Measurements from ENCODE around the gene CMTM3.
"Not testable (repeated sequence)": the region's sequence is repeated elsewhere in the genome, so short reads cannot be mapped to it uniquely, and the experiment has no call there.

Gene CMTM3

DNA sequence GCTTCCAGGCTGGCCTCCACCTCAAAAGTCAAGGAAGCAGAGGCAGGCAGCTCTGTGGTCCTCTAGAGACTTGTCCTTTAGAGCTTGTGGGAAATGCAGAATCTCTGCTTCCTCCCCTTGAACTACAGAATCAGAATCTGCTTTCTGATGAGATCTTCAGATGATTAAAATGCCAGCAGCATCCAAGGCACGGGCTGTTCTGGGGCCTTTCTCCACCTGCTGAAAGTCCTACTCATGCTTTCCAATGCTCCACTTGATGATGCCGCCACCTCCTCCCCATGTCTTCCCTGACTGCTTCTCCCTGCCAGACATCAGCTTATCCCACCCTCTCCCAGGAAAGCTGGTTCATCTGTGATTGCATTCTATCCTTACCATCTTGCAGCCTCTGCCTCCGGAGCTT, 33.3 kb downstream of the CMTM3 start:
- no peak for FAIRE-seq

DNA sequence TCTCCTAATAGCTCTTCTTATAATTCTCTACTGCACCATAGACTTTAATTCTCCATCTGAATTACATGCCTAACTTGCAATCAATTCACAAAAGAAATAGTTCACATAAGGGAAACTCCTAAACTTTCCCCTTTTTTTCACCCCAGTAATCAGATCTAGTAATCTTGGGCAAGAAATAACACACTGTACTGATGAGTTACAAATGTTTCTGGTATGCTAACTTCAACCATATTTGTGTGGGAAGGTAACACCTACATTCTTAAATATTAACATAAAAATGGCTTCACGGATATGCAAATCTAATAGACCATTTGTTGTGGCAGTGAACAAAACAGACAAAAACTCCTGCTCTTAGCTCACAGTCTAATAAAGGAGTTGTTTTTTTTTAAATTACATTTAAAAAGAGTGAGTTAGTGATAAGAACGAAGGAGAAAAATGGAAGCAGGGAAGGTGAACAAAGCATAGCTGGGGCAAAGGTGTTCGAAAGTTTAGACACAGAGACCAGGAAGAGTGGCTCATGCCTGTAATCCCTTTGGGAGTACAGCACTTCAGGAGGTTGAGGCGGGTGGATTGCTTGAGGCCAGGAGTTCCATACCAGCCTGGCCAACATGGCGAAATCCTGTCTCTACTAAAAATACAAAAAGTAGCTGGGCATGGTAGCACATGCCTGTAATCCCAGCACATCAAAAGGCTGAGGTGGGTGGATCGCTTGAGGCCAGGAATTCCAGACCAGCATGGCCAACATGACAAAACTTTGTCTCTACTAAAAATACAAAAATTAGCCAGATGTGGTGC, 34.8 kb downstream of the CMTM3 start:
- FAIRE-seq, result no peak

DNA sequence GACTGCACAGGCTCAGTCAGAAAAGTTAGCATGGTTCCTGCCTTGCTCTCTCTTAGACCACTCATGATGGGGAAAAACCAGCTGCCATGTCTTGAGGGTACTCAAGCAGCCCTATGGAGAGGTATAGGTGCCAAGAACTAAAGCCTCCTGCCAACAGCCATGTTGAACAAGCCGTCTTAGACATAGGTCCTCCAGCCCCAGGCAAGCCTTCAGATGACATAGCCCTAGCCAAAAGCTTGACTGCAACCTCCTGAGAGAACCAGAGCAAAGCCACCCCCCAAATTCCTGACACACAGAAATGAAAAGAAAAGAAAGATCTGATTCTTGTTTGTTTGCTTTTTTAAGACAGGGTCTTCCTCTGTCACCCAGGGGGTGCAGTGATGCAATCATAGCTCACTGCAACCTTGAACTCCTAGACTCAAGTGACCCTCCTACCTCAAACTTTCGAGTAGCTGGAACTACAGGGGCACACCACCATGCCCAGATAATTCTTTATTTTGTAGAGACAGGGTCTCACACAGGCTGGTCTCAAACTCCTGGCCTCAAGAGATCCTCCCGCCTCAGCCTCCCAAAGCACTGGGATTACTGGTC, 36.3 kb downstream of the CMTM3 start:
- no peak for FAIRE-seq

DNA sequence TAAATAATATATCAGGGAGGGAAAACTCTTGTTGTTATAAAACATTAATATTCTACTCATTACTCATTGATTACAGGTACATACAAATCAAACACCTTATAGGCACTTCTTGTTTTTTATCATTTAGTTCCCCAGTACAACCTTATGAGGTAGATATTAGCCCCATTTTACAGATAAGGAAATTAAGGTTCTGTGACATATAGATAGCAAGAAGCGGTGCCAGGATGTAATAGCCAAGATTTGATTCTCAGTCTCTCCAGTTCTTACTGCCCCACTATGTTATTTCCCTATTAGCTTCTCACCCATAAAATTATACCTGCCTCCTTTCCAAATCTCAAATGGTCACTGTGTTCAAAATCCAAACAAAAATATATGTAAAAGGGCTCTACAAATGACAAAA, 36.9 kb downstream of the CMTM3 start:
- FAIRE-seq, result no peak

DNA sequence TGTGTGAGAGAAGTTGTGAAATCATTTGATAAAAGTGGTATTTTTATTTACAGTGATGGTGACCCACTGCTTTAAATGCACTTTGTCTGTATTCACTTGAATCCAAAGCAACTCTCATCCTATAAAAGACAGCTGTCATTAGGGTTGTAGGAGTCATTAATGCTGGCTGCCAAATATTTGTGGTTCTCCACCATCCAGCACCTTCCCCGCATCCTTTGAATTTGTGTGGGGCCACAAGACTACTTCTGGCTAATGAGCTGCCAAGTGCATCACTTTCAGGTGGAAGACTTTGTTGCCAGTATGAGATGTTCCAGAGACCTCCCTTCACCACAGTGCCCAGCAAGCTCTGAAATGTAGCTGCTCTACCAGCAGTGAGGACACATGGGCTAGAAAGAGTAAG, 43.4 kb downstream of the CMTM3 start:
- FAIRE-seq, result no peak

DNA sequence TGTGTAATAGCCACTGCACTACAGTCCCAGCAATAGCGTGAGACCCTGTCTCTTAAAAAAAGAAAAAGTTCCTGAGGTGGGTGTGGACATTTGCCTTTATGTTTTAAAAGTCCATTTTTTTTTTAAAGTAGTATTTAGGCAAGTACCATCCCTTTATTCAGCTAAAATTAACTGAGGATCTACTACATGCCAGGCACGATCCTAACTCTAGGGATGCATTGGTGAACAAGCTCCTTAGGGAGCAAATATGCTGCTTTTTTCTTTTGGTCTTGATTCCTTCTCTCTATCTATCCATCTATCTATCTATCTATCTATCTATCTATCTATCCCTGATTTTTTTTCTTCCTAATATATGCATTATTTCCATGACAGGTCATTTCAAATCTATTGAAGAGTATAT, 44.7 kb downstream of the CMTM3 start:
- FAIRE-seq, result no peak

DNA sequence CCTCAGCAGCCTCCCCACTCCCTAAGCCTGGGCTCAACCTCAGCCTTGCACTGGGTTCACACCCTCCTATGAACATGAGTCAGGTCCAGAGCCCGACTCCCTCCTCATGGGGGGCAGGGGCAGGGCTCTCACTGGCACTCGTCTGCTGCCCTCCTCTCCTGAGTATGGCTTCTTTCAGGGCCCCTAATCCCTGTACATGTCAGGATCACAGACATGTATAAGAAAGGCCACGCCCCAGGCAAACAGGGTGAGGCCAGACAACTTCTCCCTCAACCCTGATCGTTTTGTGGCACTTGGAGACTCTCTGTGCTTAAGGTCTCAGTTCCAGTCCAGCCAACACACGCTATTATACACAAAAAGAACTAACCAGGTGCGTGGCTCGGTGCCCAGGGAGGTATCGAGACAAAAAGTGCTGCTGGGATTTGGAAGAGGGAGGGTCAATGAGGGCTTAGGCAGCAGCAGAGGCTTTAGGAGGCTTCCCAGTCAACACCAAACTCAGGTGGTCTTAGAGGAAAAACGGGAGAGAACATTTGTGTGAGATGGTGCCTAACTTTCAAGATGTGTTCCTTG, 45.2 kb downstream of the CMTM3 start:
- FAIRE-seq, result no peak

DNA sequence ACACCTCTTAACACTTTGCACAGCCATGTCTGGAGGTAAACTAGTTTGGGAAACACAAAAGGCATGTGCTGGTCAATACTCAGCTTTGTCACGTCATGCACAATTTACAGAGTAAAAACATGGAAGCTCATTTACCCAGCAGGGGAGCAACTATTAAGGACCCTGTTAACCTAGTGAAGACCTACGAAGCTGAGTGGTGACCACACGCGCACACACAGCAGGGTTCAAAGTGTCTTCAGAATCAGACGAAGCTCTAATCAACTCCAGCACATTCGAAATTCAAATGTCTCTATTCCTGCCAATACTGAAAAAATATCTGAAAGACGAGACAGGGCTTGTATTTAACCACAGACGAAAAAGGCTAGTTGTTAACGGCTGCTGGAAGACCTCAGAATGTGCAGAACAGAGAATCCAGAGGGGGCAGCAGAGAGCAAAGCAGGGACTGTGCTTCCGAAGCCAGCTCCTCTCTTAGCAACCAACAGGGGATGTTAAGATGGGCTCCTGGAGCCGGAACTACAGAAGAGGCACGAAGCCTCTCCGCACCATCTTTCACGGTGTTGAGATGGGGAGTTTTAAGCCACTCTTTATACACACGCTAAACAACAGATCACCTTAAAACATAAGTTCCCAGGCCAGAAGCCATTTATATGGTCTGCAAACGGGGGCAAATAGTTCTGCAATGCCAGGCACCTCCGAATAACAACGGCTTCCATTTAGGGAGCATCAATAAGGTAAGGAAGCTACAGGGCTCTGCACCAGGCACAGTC, 46.4 kb downstream of the CMTM3 start:
- FAIRE-seq, result no peak

DNA sequence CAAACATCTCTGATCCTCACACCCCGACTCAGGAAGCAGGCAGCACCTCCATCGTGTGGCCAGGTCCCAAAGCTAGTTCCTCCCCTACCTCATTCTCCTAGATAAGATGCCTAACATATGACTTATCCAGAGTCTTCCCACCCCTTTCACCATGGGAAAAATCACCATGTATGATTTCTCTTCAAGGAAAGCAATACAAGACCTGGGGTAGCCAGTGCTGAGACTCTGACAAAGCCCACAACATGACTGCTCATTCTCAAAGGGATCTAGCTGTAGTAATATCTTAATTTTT, 46.9 kb downstream of the CMTM3 start:
- no peak for FAIRE-seq

DNA sequence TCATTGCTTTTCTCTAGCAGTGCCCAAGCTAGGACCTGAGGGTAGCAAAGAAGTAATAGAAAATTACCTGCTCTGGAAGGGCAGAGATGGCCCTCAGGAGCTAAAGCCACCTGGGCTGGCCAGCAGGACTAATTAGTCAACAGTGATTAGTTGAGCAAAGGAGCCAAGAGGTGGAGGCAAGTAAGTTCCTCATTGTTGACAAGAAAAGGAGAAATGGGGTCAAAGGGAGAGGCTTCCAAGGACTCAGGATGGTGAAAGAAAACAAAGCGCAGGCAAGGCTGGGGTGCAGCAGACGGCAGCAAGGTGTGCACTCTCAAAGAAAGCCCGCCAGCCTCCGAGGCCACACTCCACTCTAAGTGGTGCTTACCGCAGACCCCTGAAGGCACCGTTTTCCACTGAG, 47.5 kb downstream of the CMTM3 start:
- no peak for FAIRE-seq

DNA sequence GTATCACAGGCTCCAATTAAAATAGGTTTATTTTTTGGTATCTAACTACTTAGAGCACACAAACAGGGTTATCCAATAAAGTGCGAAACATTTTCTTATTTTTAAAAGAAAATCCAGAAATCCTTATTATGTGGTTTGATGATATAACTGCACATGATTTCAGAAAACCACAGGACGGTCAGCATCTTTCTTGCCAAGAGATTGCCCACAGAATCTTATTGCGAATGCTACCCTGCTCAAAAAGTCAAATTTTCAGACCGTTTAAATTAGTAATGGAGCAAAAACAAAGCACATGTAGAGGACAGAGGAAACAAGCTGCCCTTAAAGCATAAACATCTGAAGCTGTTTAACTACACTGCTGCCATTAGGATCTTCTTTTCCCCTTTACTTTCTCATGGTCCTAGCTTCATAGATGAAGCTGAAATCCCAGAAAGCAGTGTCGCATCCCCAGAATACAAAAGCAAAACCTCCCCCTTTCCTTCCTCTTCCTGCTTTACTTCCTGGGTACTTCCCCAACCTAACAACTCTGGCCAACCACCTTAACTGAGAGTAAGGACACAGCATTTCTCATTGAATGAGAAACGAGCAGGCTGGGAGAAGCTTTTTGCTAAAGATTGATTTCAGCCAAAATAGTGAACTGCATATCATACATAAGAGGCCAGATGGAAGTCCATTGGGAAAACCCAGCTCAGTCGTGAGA, 48.3 kb downstream of the CMTM3 start:
- FAIRE-seq, result no peak

DNA sequence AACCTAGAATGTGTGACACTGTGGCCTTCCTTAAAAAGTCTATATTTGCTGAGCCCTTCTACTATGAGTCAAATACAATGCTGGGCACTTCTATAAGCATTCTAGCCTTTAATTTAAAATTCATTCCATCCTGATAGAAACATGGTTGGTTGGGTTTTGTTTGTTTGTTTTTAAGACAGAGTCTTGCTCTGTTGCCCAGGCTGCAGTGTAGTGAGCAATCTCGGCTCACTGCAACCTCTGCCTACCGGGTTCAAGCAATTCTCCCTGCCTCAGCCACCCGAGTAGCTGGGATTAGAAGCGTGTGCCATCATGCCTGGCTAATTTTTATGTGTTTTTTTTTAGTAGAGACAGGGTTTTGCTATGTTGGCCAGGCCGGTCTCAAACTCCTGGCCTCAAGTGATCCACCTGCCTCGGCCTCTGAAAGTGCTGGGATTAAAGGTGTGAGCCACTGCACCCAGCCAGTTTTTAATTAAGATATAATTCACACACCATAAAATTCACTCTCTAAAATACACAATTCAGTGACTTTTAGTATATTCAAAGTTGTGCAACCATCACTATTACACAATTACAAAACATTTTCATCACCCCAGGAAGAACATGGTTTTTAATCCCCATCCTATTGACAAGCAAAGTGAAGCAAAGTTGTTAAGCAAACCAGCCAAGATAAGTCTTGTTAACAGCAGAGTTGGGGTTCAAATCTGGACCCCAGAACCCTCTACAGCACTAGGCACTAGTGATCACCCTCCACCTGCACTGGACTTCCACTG, 49.3 kb downstream of the CMTM3 start:
- FAIRE-seq, result no peak

DNA sequence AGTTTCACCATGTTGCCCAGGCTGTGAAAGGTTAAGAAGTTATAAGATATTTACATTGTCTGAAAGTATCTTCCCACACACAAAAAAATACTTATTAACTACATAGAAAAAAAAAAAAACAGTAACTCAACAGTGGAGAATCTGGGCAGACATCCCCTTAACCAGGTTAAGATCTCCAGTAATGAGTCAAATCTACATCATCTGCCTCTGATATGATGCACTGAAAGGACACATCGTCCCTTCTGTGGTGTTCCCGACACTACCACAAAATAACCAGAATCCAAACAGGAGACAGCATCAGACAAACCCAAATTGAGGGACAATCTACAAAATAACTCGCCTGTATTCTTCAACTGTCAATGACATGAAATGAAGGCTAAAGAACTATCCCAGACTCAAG, 52.0 kb downstream of the CMTM3 start:
- no peak for FAIRE-seq

DNA sequence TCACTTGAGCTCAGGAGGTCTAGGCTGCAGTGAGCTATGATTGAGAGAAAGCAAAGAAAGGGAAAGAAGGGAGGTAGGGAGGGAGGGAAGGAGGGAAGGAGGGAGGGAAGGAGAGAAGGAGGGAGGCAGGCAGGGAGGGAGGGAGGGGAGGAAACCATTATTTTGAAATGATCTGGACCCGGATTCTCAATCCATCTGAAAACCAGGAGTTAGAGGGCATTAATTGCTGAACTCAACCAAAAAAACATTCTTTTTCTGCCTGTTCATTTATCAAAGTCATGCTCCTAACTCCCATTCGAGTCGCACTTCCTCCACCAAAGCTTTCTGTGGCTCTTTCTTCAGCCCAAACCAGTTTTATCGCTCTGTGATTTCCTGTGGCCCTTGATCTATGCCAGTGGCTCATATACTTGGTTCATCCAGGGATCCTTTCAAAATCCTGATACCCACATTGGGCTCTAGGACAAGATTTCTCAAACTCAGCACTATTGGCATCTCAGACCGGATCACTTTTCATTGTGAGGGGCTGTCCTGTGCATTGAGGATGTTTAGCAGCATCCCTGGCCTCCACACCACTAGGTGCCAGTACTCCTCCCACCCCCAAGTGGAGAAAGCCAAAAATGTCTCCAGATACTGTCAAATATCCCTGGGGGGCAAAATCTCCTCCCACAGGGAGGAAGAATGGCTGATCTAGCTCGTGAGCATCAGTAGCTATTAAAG, 53.8 kb downstream of the CMTM3 start:
- no peak for FAIRE-seq

DNA sequence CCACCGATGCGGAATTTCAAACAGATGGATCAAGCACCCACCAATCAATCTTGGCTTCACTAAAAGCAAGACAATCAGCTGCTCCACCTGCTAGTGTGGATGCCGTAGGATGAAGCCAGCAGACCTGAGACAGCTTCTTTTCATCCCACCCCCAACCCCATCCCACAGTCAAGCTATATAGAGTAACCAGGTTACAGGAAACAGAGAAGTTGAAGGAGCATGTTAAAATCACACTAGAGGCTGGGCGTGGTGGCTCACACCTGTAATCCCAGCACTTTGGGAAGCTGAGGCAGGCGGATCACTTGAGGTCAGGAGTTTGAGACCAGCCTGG, 54.3 kb downstream of the CMTM3 start:
- FAIRE-seq, result no peak

DNA sequence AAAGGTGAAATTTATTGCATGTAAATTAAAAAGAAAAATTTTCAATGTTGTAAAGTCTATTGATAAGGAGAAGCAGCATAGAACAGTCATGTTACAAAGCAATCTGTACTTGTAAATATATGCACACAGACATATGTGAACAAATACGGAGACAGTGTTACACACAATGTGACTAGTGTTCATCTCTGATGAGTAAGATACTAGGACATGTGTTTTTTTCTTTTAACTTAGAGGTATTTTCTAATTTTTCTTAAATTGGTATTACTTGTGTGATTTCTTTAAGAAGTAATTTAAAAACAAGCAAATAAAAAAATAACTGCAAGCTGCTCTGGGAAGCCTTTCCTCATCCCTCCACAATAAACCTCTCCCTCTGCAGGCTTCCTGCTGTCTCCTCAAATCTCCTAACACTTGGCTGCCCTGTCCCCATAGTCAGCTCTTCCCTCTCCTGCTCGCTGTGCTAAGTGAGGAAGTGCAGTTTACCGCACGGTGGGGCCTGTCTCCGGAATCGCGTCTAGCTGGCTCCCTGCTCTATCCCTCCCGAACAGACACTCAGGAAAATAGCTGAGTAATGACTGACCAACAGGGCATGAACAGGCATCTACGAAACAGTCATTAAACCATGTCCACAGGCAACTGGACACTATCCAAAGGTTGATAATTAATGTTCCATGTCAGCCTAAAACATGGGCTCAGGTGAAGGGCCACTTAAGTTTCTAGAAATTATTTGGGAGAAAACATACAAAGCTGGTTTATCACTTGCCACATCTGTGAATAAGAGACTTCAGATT, 56.1 kb downstream of the CMTM3 start:
- no peak for FAIRE-seq

DNA sequence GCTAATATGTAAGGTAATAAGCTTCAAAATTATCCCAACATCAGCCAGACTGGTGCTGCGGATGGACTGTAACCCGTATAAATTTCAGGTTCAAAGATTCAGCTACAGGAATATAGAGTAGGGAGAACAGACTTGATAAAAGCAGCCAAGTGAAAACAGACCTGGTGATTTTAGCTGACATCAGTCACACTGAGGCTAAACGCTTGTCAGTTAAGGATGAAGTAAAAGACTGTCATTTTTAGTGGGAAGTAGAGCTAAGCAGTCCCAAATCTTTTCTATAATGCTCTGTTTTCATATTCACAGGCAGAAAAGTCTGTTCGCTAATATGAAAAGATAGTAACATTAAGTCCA, 56.7 kb downstream of the CMTM3 start:
- FAIRE-seq, result no peak

DNA sequence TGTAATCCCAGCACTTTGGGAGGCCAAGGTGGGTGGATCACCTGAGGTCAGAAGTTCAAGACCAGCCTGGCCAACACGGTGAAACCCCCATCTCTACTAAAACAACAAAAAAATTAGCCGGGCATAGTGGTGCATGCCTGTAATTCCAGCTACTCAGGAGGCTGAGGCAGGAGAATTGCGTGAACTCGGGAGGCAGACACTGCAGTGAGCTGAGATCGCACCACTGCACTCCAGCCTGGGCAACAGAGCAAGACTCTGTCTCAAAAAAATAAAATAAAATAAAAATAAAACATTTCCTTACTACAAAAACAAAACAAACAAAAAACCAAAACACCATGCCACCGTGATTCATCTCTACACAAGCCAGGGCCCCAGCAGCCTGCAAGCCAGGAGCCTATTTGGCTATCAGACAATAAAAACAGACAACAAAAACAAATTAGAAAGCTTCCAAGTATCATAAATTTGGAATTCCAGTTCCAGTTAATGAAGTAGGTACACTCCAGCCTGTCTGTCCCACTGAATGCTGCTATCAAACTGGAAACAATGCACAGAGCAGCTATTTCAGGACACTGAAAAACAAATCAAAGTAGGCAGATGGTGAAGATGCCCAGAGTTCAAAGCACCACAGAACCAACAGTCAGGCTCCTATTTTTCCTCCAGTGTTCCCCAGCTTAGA, 57.3 kb downstream of the CMTM3 start:
- FAIRE-seq, result not testable (repeated sequence)

DNA sequence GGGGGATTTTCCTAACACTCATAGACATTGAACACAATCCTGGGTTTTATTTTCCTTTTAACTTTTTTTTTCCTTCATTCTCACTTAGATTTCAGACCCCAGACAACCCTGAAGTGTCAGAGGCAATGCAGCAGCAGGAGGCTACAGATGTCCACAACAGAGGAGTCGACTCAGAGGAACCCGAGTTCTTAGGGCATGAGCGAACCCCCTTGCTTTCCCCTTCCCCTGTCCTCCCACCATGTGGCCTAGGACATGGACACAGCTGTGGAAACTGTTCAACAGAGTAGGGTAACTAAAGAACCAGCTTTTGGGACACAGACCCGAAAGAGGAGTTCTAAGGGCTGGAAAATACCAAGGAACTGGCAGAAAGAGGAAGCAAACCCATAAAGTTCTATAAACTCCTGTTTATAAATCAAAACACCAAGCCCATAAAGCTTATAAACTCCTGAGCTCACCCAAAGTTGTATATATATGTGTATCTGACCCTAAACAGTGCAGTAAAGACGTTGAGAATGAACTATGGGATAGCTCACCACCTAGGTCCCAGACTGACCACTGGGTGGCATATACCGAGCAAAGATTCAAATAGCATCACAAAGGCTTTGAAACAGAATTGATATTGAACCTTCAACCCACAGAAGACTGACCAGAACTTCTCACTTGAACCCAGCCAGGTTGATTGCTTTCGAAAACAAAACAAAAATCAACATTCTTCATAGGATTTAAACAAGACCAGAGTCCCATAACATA, 58.1 kb downstream of the CMTM3 start:
- FAIRE-seq, result no peak
